Spinal cord (tissue), 10 donors: Measurements from ENCODE around the gene TGFB1I1. TPM values are rescaled to one million over a fixed set of nuclear protein-coding genes. Genes with fewer than 3 reads are reported as not detected.
"Not testable (repeated sequence)": the region's sequence is repeated elsewhere in the genome, so short reads cannot be mapped to it uniquely, and the experiment has no call there.

Experiments used
- DNase-seq, 6 donors: peaks; one replicate each; pipeline versions ENCODE4 v3.0.0 to v3.0.0-alpha.2; 2013 to 2015; ENCODE audit warnings: low spot score in 6 of 6, low read depth in 4 of 6
- H3K27ac ChIP-seq: one replicate; pipeline ENCODE4 v1.5.1; 2013; ENCODE audit warnings: low read depth, low read length, control low read depth
- H3K27me3 ChIP-seq: one replicate; pipeline ENCODE4 v1.6.1; 2013; ENCODE audit warnings: low read length; ENCODE audit not compliant: control insufficient read depth, insufficient read depth
- H3K36me3 ChIP-seq: one replicate; pipeline ENCODE4 v1.6.1; 2013; ENCODE audit warnings: low read length; ENCODE audit not compliant: control insufficient read depth, insufficient read depth
- H3K4me1 ChIP-seq: one replicate; pipeline ENCODE4 v1.6.1; 2013; ENCODE audit warnings: low read length; ENCODE audit not compliant: control insufficient read depth, insufficient read depth
- H3K4me3 ChIP-seq: one replicate; pipeline ENCODE4 v1.5.1; 2013; ENCODE audit warnings: low read depth, low read length, control low read depth
- H3K9me3 ChIP-seq: one replicate; pipeline ENCODE4 v1.6.1; 2013; ENCODE audit warnings: low read length; ENCODE audit not compliant: control insufficient read depth, insufficient read depth
- WGBS: methylation state at CpG from one replicate; pipeline ENCODE4 v1.1.5; 2013; ENCODE audit warnings: missing lambda C conversion rate; ENCODE audit not compliant: insufficient coverage; 5-methylcytosine and 5-hydroxymethylcytosine counted together
- polyA plus RNA-seq, 2 donors: library from polyadenylated mRNA; unstranded; fragments of 120-200 nt; gene quantifications; one replicate each; pipeline ENCODE4 v1.2.1, GENCODE V29; 2013; ENCODE audit not compliant: insufficient read length in 2 of 2
- total RNA-seq, 2 donors: library from RNA; depleted of rRNA in 1 of 2; stranded (reverse); fragments of 120-200 nt in 1 of 2; fragments of >200 nt in 1 of 2; gene quantifications; one replicate each; pipeline versions ENCODE4 v1.2.3 to v1.2.4, GENCODE V29; 2013 to 2014
- donor health status: healthy.

The TGFB1I1 gene
- total and polyA plus RNA-seq, 4 donors = 8.1 to 22.7 (median 15.0) TPM

- 41% methylated on average over 3 of the region's 5 CpGs for WGBS
Observed at GRCh38 chr16:31430380-31431052, 41.4 kb upstream of the TGFB1I1 start.

GRCh38 chr16:31435341-31436220 lies 36.4 kb upstream of the TGFB1I1 start:
- Histone ChIP-seq H3K4me3 (no peak overlapping the region), H3K27ac (no peak overlapping the region), H3K9me3 (no peaks in the 10 kb centered on the region), H3K36me3 (peaks cover 15% of the 10 kb centered on the region), H3K27me3 (no peaks in the 10 kb centered on the region), H3K4me1 (no peaks in the 10 kb centered on the region)
- 92% methylated on average over 39 of the region's 47 CpGs for WGBS
- DNase-seq = no peak

More at GRCh38 chr16:31430380-31431052, 41.4 kb upstream of the TGFB1I1 start:
- H3K4me1 ChIP-seq = peaks cover 10% of the 10 kb centered on the region
- no peak overlapping the region for H3K27ac ChIP-seq
- H3K36me3 ChIP-seq = peaks cover 1% of the 10 kb centered on the region
- H3K27me3 ChIP-seq = no peaks in the 10 kb centered on the region
- DNase-seq = no peak
- no peaks in the 10 kb centered on the region for H3K9me3 ChIP-seq
- no peak overlapping the region for H3K4me3 ChIP-seq

GRCh38 chr16:31436221-31437045 lies 35.5 kb upstream of the TGFB1I1 start:
- Histone ChIP-seq H3K9me3 (no peaks in the 10 kb centered on the region), H3K4me3 (no peak overlapping the region), H3K36me3 (peaks cover 15% of the 10 kb centered on the region), H3K27me3 (no peaks in the 10 kb centered on the region), H3K27ac (no peak overlapping the region), H3K4me1 (peaks cover 6% of the 10 kb centered on the region)
- 90% methylated on average over 42 of the region's 44 CpGs for WGBS
- DNase-seq = no peak

GRCh38 chr16:31438414-31438813 lies 33.5 kb upstream of the TGFB1I1 start:
- no peaks in the 10 kb centered on the region for H3K9me3 ChIP-seq
- no peak for DNase-seq
- H3K27ac ChIP-seq = no peak overlapping the region
- no peaks in the 10 kb centered on the region for H3K27me3 ChIP-seq
- H3K4me1 ChIP-seq = peaks cover 19% of the 10 kb centered on the region
- H3K4me3 ChIP-seq = no peak overlapping the region
- WGBS = 38% methylated on average over 2 of the region's 2 CpGs
- peaks cover 15% of the 10 kb centered on the region for H3K36me3 ChIP-seq

- DNase-seq, H3K9me3 ChIP-seq, H3K27ac ChIP-seq, H3K27me3 ChIP-seq, H3K4me3 ChIP-seq: not testable (repeated sequence)
- WGBS = no CpG with 5 or more reads among the region's 4 CpGs
- Histone ChIP-seq H3K4me1 (peaks cover 19% of the 10 kb centered on the region), H3K36me3 (peaks cover 15% of the 10 kb centered on the region)
Observed at GRCh38 chr16:31439023-31439422, 32.9 kb upstream of the TGFB1I1 start.

GRCh38 chr16:31439519-31439918 lies 32.4 kb upstream of the TGFB1I1 start:
- DNase-seq = no peak
- H3K4me1 ChIP-seq = peaks cover 19% of the 10 kb centered on the region
- no peaks in the 10 kb centered on the region for H3K9me3 ChIP-seq
- no peak overlapping the region for H3K27ac ChIP-seq
- H3K27me3 ChIP-seq = no peaks in the 10 kb centered on the region
- H3K36me3 ChIP-seq = peaks cover 15% of the 10 kb centered on the region
- no CpG with 5 or more reads among the region's 3 CpGs for WGBS
- no peak overlapping the region for H3K4me3 ChIP-seq

- DNase-seq = peak in 2 of 6 donors; percentile 47 to 69
- Histone ChIP-seq H3K36me3 (peaks cover 13% of the 10 kb centered on the region), H3K27me3 (no peaks in the 10 kb centered on the region), H3K4me3 (no peak overlapping the region), H3K27ac (no peak overlapping the region), H3K9me3 (no peaks in the 10 kb centered on the region), H3K4me1 (peaks cover 19% of the 10 kb centered on the region)
- WGBS = 50% methylated on average over 4 of the region's 4 CpGs
Observed at GRCh38 chr16:31440516-31441184, 31.3 kb upstream of the TGFB1I1 start.

GRCh38 chr16:31441956-31442355 lies 30.0 kb upstream of the TGFB1I1 start:
- peak overlapping the region; percentile 68 for H3K4me3 ChIP-seq
- DNase-seq = no peak
- no peaks in the 10 kb centered on the region for H3K36me3 ChIP-seq
- no peaks in the 10 kb centered on the region for H3K9me3 ChIP-seq
- WGBS = 66% methylated on average over 12 of the region's 34 CpGs
- no peaks in the 10 kb centered on the region for H3K27me3 ChIP-seq
- no peak overlapping the region for H3K27ac ChIP-seq
- peaks cover 19% of the 10 kb centered on the region for H3K4me1 ChIP-seq

- WGBS = 90% methylated on average over 6 of the region's 6 CpGs
- not testable (repeated sequence) for H3K27me3 ChIP-seq, H3K36me3 ChIP-seq, H3K27ac ChIP-seq, H3K4me3 ChIP-seq, DNase-seq, H3K9me3 ChIP-seq
- peaks cover 18% of the 10 kb centered on the region for H3K4me1 ChIP-seq
Observed at GRCh38 chr16:31445931-31446330, 26.0 kb upstream of the TGFB1I1 start.
